GM10266 (cell line): ENCODE results near the gene CPNE9.

Experiments
- DNase-seq: peaks from one replicate; pipeline ENCODE4 v3.0.0; 2012; ENCODE audit errors: extremely low spot score
- TF ChIP-seq, protein P1 (sequence below): IDR thresholded peaks from 2 replicates; pipeline ENCODE4 v1.5.1; 2012; ENCODE audit warnings: mild to moderate bottlenecking, low read depth; ENCODE audit not compliant: control insufficient read depth, insufficient read depth; ENCODE audit errors: missing control alignments

The CPNE9 gene

DNA sequence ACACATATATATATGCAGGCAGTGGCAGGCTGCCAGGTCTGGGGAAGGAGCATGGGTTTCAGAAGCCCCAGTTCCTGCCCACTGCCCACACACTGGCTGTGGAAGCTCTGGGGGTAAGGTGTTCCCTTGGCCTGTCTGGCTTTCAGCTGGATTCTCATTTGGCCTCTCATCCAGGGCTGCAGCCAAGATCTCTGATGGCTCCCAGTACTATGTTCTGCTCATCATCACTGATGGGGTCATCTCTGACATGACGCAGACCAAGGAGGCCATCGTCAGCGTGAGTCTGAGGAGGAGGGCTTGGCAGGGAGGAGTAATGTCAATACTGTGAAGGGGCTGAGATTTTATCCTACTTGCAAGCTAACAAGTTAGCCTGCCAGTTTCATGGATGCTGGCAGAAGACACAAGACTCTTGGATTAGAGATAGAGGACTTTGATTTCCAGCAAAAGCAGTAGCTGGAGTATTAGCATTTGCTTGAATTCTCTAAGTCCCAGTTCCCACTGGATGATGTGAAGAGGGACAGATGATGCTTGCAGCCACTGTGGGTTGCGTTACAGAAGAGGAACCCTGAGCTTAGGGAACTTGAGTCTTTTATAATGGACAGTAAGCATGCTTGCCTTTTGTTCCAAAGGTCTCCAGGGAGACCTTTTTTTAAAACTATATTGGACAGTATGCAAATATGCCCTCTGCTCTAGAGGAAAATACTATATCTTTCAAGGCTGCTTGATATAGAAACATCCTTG is 22.3 kb downstream of the CPNE9 start:
- DNase-seq = no peak
- TF ChIP-seq, protein P1, sequence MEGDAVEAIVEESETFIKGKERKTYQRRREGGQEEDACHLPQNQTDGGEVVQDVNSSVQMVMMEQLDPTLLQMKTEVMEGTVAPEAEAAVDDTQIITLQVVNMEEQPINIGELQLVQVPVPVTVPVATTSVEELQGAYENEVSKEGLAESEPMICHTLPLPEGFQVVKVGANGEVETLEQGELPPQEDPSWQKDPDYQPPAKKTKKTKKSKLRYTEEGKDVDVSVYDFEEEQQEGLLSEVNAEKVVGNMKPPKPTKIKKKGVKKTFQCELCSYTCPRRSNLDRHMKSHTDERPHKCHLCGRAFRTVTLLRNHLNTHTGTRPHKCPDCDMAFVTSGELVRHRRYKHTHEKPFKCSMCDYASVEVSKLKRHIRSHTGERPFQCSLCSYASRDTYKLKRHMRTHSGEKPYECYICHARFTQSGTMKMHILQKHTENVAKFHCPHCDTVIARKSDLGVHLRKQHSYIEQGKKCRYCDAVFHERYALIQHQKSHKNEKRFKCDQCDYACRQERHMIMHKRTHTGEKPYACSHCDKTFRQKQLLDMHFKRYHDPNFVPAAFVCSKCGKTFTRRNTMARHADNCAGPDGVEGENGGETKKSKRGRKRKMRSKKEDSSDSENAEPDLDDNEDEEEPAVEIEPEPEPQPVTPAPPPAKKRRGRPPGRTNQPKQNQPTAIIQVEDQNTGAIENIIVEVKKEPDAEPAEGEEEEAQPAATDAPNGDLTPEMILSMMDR = no peak

DNA sequence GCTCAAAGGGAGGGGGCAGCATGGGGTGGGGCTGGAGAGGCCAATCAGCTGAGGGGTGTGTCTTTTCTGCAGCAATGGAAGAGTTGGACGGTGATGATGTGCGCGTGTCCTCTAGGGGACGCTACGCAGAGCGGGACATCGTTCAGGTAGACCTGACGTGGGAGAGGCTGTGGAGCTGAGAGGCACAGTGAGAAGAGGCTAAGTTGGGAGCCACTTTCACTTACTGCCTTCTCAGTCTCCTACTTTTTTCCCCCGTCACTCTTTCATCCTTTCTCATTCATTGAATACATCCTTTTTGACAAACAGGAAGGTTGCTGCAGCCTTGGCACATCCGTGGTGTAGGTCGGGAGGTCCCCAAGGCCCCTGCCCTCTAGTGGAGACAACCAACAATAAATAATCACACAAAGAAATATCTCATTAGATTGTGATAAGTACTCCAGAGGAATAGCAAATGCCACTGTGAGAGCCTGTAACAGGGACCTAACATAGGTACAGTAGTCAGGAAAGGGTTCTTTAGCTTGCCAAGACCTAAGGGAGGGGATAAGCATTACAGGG is 23.5 kb downstream of the CPNE9 start:
- no peak for DNase-seq

DNA sequence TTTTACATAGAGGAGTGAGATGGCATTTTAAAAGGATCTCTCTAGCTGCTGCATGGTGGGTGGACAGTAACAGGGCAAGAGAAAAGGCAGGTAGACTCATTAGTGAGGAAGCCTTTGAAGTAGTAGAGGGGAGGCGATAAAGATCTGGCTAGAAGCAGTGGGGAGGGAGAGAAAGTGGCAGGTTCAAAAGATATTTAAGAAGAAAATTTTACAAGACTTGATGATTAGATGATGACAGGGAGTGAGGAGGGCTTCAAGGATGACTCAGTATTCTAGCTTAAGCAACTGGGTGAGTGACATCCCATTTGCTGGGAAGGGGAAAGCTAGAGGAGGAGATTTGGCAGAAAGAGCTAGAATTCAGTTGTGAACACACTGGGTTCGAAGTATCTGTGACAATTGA is 24.1 kb downstream of the CPNE9 start:
- no peak for DNase-seq
- TF ChIP-seq, protein P1 = no peak

More for the DNA sequence above, 23.5 kb downstream of the CPNE9 start:
- TF ChIP-seq, protein P1 = peak; percentile 57

DNA sequence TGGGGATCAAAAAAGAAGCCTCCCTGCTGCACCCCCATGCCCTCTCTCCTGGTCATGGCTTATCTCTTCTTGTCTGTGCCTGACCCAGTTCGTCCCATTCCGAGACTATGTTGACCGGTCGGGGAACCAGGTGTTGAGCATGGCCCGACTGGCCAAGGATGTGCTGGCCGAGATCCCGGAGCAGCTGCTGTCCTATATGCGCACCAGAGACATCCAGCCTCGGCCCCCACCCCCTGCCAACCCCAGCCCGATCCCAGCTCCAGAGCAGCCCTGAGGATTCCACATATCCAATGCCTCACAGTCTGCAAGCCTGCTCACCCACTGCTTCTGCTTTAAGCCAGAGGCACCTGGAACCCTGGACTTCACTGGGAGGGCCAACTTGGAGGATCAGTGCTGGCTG is 25.8 kb downstream of the CPNE9 start:
- TF ChIP-seq, protein P1 = no peak
- DNase-seq = no peak

DNA sequence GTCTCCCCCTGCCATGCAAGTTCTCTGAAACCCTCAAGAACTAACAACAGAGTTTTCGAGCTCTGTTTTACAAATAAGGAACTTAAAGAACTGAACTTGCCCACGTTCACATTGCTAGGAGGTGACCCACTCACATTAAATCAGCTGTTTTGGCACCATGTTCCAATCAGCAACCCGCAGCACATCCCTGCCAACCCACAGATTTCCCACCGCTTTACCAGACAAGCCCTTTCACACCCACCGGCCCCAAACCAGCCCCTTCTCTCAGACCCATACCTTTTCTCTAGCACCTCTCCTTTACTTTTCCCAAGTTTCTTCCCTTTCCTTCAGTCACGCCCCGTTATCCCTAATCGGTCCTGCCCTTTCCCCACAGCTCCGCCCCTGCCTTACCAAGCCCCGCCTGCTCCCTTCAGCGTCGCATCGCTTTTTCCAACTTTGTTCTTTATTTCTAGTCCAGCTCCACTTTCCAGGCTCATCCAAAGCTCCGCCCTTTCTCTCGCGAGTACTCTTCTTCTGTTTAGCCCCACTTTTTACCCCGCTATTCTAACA is 27.1 kb downstream of the CPNE9 start:
- no peak for DNase-seq

DNA sequence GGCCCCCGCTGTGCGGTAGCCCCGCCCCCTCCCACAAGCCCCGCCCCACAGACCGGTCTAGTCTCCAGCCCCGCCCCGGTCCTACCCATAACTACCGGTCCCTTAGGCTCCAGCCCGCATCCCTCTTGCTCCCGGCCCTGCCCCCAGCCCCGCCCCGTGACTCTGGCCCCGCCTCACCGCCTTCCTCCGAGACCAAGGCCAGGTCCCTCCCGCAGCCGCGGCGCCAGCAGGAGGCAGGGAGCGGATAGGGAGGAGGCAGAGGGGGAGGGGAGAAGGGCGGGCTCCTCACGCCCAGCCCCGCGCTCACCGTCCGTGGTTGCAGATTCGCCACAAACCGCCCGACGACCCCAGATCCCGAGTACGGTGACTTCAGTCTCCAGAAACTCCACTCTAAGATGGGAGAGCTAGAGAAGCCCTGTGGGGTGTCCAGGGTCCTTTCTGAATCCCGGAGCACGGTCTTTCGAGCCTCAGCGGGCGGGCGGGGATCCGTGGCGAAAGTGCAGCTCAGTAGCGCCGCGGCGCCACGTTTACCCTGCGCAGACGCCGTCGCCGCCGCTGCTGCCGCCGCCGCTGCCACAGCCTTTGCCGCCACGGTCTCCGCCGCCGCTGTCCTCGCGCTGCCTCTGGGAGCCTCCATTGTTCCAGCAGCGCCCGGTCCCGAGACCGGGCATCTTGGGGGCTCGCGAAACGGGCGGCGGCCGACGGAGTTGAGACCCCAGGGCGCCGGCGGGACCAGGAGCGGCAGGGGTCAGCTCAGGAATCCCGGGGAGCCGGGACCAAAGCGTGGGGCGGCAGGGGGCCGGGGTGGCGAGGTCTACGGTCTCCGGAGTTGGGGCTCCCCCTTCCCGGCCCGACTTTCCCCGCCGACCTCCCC is 27.8 kb downstream of the CPNE9 start, which contains the start of gene BRPF1:
Gene BRPF1, plus strand, starts transcription at position 530 of the 874 bp plus-strand sequence. CDS start 2,406 bp downstream, outside the sequence.
- peak; percentile 99 for DNase-seq

More for the DNA sequence above, 27.1 kb downstream of the CPNE9 start:
- TF ChIP-seq, protein P1 = no peak

More for the DNA sequence above, 27.8 kb downstream of the CPNE9 start, which contains the start of gene BRPF1:
- TF ChIP-seq, protein P1 = no peak
